ENCODE results near the gene DTNBP1. TPM values are rescaled to one million over a fixed set of nuclear protein-coding genes. Genes with fewer than 3 reads are reported as not detected.

The DTNBP1 gene
- total and polyA plus RNA-seq, 2 of the 13 experiments (the other 11 are each of a cell fraction or from before 2014, with no cell fraction given) = 6.6 to 19.1 TPM

GRCh38 chr6:15662326-15663129 lies at the start of gene DTNBP1 (continued):
- TF ChIP-seq ZNF580 (CRISPR knock-in tag; IDR thresholded peaks at IDR 0.05; ENCODE audit: borderline replicate concordance, low read depth) = no peak
- TF ChIP-seq IRF2 (CRISPR knock-in tag; IDR thresholded peaks at IDR 0.05) = no peak
- no peak for TF ChIP-seq TEAD2 (CRISPR knock-in tag; IDR thresholded peaks at IDR 0.05)
- TF ChIP-seq AHDC1 (CRISPR knock-in tag; IDR thresholded peaks at IDR 0.05; ENCODE audit: borderline replicate concordance) = peak; percentile 72; the same call in 1 of the 2 replicates
- TF ChIP-seq AGO2 (optimal IDR thresholded peaks at IDR 0.05; ENCODE audit: low read depth, low read length) = peak; percentile 57
- 0 out of 2 replicates have a peak, but pooled peaks have one; percentile 21 for TF ChIP-seq PBX3 (CRISPR knock-in tag; IDR thresholded peaks at IDR 0.05; ENCODE audit: borderline replicate concordance)
- TF ChIP-seq ZNF569 (CRISPR knock-in tag; IDR thresholded peaks at IDR 0.05; ENCODE audit: borderline replicate concordance) = 0 out of 2 replicates have a peak, but pooled peaks have one; percentile 25
- TF ChIP-seq ZNF790 (CRISPR knock-in tag; IDR thresholded peaks at IDR 0.05; ENCODE audit: borderline replicate concordance) = no peak
- TF ChIP-seq NFE2L1 (CRISPR knock-in tag; IDR thresholded peaks at IDR 0.05; ENCODE audit: borderline replicate concordance) = peak; percentile 61; the same call in 1 of the 2 replicates
- 0 out of 2 replicates have a peak, but pooled peaks have one; percentile 68 for TF ChIP-seq ZNF253 (CRISPR knock-in tag; IDR thresholded peaks at IDR 0.05; ENCODE audit: borderline replicate concordance)
- TF ChIP-seq HOXA7 (CRISPR knock-in tag; IDR thresholded peaks at IDR 0.05) = no peak
- no peak for TF ChIP-seq HNRNPL (IDR thresholded peaks at IDR 0.05; ENCODE audit: low read depth, low read length)
- TF ChIP-seq ZNF510 (CRISPR knock-in tag; IDR thresholded peaks at IDR 0.05; ENCODE audit: low read depth) = peak; percentile 86; the same call in 1 of the 2 replicates
- TF ChIP-seq MYC (CRISPR knock-in tag; IDR thresholded peaks at IDR 0.05; ENCODE audit: borderline replicate concordance) = peak; percentile 71; the same call in 1 of the 2 replicates
- no peak for TF ChIP-seq ZNF639 (CRISPR knock-in tag; conservative IDR thresholded peaks at IDR 0.05)
- peak; percentile 77 for TF ChIP-seq SALL1 (CRISPR knock-in tag; IDR thresholded peaks at IDR 0.05)
- TF ChIP-seq ZNF382 (CRISPR knock-in tag; IDR thresholded peaks at IDR 0.05; ENCODE audit: borderline replicate concordance) = no peak
- TF ChIP-seq REPIN1 (CRISPR knock-in tag; IDR thresholded peaks at IDR 0.05; ENCODE audit: borderline replicate concordance, low read depth) = peak; percentile 74

All from HepG2 (cell line).